GM23338 (cell line): ENCODE measurements around the gene TAS2R8.

Source experiments
- TF ChIP-seq, protein P1 (sequence below), 2 experiments: fragments of 200-600 bp in 1 of 2; sonication (generic) in 1 of 2; conservative IDR thresholded peaks; 2 replicates each; pipeline versions ENCODE4 v1.5.1 to v1.6.1; 2016 to 2017; ENCODE audit warnings: antibody characterized with exemption in 2 of 2, low read depth in 2 of 2, mild to moderate bottlenecking in 2 of 2, moderate library complexity in 1 of 2
- TF ChIP-seq, protein P2 (sequence below): IDR thresholded peaks from 2 replicates; pipeline ENCODE4 v1.6.1; 2016; ENCODE audit warnings: antibody characterized with exemption

DNA sequence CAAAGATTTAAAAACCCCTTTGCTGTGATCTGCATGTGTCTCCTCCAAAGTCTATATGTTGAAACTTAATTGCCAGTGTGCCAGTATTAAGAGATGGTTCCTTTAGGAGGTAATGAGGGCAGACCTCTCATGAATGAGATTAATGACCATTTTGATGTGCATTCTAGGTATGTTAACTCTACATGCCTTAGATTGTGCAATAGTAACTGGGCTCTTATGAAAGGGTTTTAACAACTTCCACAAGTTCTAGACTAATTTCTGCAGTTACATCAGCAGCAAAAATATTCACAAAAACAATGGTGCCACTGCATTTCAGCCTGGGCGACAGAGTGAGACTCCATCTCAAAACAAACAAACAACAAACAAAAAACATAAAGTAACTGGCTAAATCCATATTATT is 22.9 kb upstream of the TAS2R8 start:
- TF ChIP-seq, protein P1, sequence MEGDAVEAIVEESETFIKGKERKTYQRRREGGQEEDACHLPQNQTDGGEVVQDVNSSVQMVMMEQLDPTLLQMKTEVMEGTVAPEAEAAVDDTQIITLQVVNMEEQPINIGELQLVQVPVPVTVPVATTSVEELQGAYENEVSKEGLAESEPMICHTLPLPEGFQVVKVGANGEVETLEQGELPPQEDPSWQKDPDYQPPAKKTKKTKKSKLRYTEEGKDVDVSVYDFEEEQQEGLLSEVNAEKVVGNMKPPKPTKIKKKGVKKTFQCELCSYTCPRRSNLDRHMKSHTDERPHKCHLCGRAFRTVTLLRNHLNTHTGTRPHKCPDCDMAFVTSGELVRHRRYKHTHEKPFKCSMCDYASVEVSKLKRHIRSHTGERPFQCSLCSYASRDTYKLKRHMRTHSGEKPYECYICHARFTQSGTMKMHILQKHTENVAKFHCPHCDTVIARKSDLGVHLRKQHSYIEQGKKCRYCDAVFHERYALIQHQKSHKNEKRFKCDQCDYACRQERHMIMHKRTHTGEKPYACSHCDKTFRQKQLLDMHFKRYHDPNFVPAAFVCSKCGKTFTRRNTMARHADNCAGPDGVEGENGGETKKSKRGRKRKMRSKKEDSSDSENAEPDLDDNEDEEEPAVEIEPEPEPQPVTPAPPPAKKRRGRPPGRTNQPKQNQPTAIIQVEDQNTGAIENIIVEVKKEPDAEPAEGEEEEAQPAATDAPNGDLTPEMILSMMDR (conservative IDR thresholded peaks at IDR 0.05; ENCODE audit: low read depth in 2 of 2): no peak
- TF ChIP-seq, protein P2, sequence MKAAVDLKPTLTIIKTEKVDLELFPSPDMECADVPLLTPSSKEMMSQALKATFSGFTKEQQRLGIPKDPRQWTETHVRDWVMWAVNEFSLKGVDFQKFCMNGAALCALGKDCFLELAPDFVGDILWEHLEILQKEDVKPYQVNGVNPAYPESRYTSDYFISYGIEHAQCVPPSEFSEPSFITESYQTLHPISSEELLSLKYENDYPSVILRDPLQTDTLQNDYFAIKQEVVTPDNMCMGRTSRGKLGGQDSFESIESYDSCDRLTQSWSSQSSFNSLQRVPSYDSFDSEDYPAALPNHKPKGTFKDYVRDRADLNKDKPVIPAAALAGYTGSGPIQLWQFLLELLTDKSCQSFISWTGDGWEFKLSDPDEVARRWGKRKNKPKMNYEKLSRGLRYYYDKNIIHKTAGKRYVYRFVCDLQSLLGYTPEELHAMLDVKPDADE: no peak
